ENCODE measurements around the gene NDUFA6. TPM values are rescaled to one million over a fixed set of nuclear protein-coding genes. Genes with fewer than 3 reads are reported as not detected.
"Not testable (repeated sequence)": the region's sequence is repeated elsewhere in the genome, so short reads cannot be mapped to it uniquely, and the experiment has no call there.

The NDUFA6 gene
- total RNA-seq, 1 experiment from 2014 or later: 92.2 TPM

DNA sequence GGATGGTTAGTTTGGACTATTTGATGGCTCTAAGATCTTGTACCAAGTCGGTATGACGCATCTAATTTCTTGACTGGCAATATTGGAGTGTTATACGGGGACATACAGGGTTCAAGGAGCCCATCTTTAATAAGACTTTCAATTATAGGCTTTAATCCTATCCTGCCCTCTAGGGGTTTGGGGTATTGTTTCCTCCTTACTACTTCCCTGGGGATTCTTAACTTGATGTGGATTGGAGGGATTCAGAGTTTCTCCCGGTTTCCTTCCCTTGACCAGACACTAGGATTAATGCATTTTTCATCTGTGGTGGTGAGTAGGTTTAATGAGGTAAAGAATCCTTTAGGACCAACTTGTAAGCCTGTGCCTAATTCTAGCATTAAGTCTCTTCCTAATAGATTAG is 21.2 kb upstream of the NDUFA6 start:
- no peaks in the 10 kb centered on the region for H3K4me1 ChIP-seq (ENCODE audit: control insufficient read depth, insufficient read depth, low read length)
- no peak for DNase-seq (ENCODE audit: low read depth, low spot score)
- BruUV-seq (replicated peaks): no TSS peak
- ChIA-PET POLR2A (no interaction called here), CTCF (no interaction called here)
- no peak overlapping the region for H3K27ac ChIP-seq (ENCODE audit: low read length)
- intact Hi-C loops (cut with micrococcal nuclease; ENCODE audit: unreplicated experiment): loop anchor here (10.0 kb wide), 1 partner anchor 147 kb away; the partner anchor contains the start of gene SEPTIN3
- TF ChIP-seq TCF7L2 (IDR thresholded peaks at IDR 0.05; ENCODE audit: low read depth, low read length): no peak
- no peak for TF ChIP-seq POLR2AphosphoS5 (IDR thresholded peaks at IDR 0.05; ENCODE audit: low read depth, low read length)
- TF ChIP-seq, protein P1, sequence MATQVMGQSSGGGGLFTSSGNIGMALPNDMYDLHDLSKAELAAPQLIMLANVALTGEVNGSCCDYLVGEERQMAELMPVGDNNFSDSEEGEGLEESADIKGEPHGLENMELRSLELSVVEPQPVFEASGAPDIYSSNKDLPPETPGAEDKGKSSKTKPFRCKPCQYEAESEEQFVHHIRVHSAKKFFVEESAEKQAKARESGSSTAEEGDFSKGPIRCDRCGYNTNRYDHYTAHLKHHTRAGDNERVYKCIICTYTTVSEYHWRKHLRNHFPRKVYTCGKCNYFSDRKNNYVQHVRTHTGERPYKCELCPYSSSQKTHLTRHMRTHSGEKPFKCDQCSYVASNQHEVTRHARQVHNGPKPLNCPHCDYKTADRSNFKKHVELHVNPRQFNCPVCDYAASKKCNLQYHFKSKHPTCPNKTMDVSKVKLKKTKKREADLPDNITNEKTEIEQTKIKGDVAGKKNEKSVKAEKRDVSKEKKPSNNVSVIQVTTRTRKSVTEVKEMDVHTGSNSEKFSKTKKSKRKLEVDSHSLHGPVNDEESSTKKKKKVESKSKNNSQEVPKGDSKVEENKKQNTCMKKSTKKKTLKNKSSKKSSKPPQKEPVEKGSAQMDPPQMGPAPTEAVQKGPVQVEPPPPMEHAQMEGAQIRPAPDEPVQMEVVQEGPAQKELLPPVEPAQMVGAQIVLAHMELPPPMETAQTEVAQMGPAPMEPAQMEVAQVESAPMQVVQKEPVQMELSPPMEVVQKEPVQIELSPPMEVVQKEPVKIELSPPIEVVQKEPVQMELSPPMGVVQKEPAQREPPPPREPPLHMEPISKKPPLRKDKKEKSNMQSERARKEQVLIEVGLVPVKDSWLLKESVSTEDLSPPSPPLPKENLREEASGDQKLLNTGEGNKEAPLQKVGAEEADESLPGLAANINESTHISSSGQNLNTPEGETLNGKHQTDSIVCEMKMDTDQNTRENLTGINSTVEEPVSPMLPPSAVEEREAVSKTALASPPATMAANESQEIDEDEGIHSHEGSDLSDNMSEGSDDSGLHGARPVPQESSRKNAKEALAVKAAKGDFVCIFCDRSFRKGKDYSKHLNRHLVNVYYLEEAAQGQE (IDR thresholded peaks at IDR 0.05; ENCODE audit: insufficient read depth in 1 of 2, low read depth in 2 of 2, low read length in 1 of 2): no peak
- TF ChIP-seq, protein P2, sequence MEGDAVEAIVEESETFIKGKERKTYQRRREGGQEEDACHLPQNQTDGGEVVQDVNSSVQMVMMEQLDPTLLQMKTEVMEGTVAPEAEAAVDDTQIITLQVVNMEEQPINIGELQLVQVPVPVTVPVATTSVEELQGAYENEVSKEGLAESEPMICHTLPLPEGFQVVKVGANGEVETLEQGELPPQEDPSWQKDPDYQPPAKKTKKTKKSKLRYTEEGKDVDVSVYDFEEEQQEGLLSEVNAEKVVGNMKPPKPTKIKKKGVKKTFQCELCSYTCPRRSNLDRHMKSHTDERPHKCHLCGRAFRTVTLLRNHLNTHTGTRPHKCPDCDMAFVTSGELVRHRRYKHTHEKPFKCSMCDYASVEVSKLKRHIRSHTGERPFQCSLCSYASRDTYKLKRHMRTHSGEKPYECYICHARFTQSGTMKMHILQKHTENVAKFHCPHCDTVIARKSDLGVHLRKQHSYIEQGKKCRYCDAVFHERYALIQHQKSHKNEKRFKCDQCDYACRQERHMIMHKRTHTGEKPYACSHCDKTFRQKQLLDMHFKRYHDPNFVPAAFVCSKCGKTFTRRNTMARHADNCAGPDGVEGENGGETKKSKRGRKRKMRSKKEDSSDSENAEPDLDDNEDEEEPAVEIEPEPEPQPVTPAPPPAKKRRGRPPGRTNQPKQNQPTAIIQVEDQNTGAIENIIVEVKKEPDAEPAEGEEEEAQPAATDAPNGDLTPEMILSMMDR (IDR thresholded peaks at IDR 0.05): no peak
- TF ChIP-seq SIN3A (IDR thresholded peaks at IDR 0.05; ENCODE audit: borderline replicate concordance, insufficient read depth, low read depth, low read length): no peak
- no peaks in the 10 kb centered on the region for H3K27me3 ChIP-seq (ENCODE audit: control insufficient read depth, insufficient read depth, low read length)
- H3K4me3 ChIP-seq (ENCODE audit: low read depth in 2 of 2, low read length in 2 of 2): no peak overlapping the region
- H3K36me3 ChIP-seq (ENCODE audit: control insufficient read depth, insufficient read depth, low read length): no peaks in the 10 kb centered on the region
- ATAC-seq: no peak
- in situ Hi-C loops (cut with HindIII; ENCODE audit: low pct_unique_long_range_greater_than_20kb, low sequenced_read_pairs): no loop called here
- peaks cover 4% of the 10 kb centered on the region; the same call in 1 of the 2 replicates for H3K9me3 ChIP-seq (ENCODE audit: control insufficient read depth, insufficient read depth, low read depth, low read length)

DNA sequence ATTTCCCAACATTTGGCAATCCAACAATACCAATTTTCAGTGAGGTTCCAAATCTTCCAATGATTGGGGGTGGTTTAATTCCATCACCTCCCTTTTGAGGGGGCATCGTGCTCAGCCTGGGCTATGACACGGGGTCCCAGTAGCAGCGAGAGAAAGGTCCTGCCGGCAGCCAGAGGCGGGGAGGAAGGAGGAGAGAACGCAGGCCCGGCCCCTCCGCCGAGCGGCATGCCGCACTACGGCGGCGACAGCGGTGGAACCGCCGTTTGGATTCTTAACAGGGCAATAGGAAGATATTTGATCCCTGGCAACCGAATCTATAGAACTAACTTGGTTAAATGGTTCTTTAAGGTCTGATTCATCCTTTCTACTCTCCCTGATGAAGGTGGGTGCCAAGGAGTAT is 18.3 kb upstream of the NDUFA6 start:
- no peak for ATAC-seq
- intact Hi-C loops (cut with micrococcal nuclease; ENCODE audit: unreplicated experiment): no loop called here
- H3K27ac ChIP-seq (ENCODE audit: low read length): no peak overlapping the region
- in situ Hi-C loops (cut with HindIII; ENCODE audit: low pct_unique_long_range_greater_than_20kb, low sequenced_read_pairs): no loop called here
- DNase-seq (ENCODE audit: low read depth, low spot score): no peak
- ChIA-PET CTCF (no interaction called here), POLR2A (no interaction called here)
- no peaks in the 10 kb centered on the region for H3K27me3 ChIP-seq (ENCODE audit: control insufficient read depth, insufficient read depth, low read length)
- BruUV-seq (replicated peaks): no TSS peak
- no peaks in the 10 kb centered on the region for H3K4me1 ChIP-seq (ENCODE audit: control insufficient read depth, insufficient read depth, low read length)
- TF ChIP-seq, protein P1 (IDR thresholded peaks at IDR 0.05; ENCODE audit: insufficient read depth in 1 of 2, low read depth in 2 of 2, low read length in 1 of 2): no peak
- TF ChIP-seq TCF7L2 (IDR thresholded peaks at IDR 0.05; ENCODE audit: low read depth, low read length): no peak
- TF ChIP-seq SIN3A (IDR thresholded peaks at IDR 0.05; ENCODE audit: borderline replicate concordance, insufficient read depth, low read depth, low read length): no peak
- TF ChIP-seq POLR2AphosphoS5 (IDR thresholded peaks at IDR 0.05; ENCODE audit: low read depth, low read length): no peak
- TF ChIP-seq, protein P2 (IDR thresholded peaks at IDR 0.05): no peak
- H3K9me3 ChIP-seq (ENCODE audit: control insufficient read depth, insufficient read depth, low read depth, low read length): no peaks in the 10 kb centered on the region; the same call in 1 of the 2 replicates
- H3K4me3 ChIP-seq (ENCODE audit: low read depth in 2 of 2, low read length in 2 of 2): no peak overlapping the region
- no peaks in the 10 kb centered on the region for H3K36me3 ChIP-seq (ENCODE audit: control insufficient read depth, insufficient read depth, low read length)

DNA sequence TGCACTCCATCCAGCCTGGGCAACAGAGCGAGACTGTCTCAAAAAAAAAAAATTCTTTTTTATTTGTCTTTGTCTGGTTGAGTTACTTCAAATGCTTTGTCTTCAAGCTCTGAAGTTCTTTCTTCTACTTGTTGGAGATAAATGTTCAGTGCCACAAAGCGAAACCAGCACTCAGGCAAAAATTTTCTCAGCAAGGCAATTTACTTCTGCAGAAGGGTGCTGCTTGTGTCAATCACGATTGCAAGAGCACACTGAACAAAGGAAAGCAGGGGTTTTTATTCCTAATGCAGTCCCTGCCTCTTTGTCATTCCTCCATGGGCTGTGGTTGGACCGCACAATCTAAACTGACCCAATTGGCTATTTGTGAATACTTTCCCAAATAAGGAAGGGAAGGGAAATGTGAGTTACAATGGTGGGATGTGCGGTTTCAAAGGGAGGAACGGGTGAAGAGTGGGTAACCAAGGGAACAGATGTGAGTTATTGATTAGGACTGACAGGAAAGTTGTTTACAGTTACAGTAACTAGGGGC is 13.8 kb upstream of the NDUFA6 start:
- ATAC-seq; H3K4me3 ChIP-seq (ENCODE audit: low read depth in 2 of 2, low read length in 2 of 2); H3K36me3 ChIP-seq (ENCODE audit: control insufficient read depth, insufficient read depth, low read length); H3K4me1 ChIP-seq (ENCODE audit: control insufficient read depth, insufficient read depth, low read length); H3K27ac ChIP-seq (ENCODE audit: low read length); H3K9me3 ChIP-seq (ENCODE audit: control insufficient read depth, insufficient read depth, low read depth, low read length); intact Hi-C loops (cut with micrococcal nuclease; ENCODE audit: unreplicated experiment); BruUV-seq (replicated peaks); H3K27me3 ChIP-seq (ENCODE audit: control insufficient read depth, insufficient read depth, low read length); in situ Hi-C loops (cut with HindIII; ENCODE audit: low pct_unique_long_range_greater_than_20kb, low sequenced_read_pairs); CTCF ChIA-PET; DNase-seq (ENCODE audit: low read depth, low spot score): not testable (repeated sequence)
- POLR2A ChIA-PET: interaction anchor here (0.5 kb wide), 1 partner anchor 10 kb away, joined by 4 read pairs; no protein-coding TSS in a partner anchor

All from Panc1 (cell line).